ENCODE results near the gene DTHD1. TPM values are rescaled to one million over a fixed set of nuclear protein-coding genes. Genes with fewer than 3 reads are reported as not detected.

Gene DTHD1
- total and polyA plus RNA-seq, 2 of the 8 experiments (the other 6 are each of a cell fraction or from before 2014, with no cell fraction given) = not detected

- H4K20me1 ChIP-seq (replicated peaks in 1 of 2; ENCODE audit: control insufficient read depth in 1 of 2, insufficient read depth in 2 of 2, low read length in 2 of 2) = no peaks in the 10 kb centered on the region
- no peak overlapping the region for H2BK12ac ChIP-seq (ENCODE audit: low read depth, low read length)
- H2BK120ac ChIP-seq (replicated peaks; ENCODE audit: low read depth, low read length) = no peak overlapping the region
- H3K79me2 ChIP-seq (ENCODE audit: control insufficient read depth in 1 of 2, insufficient read depth in 2 of 2, low read length in 2 of 2) = no peaks in the 10 kb centered on the region
- H3K56ac ChIP-seq (replicated peaks; ENCODE audit: insufficient read length, low read depth, low read length) = no peak overlapping the region
- no peaks in the 10 kb centered on the region for H3K36me3 ChIP-seq (ENCODE audit: control insufficient read depth in 2 of 4, insufficient read depth in 4 of 4, low read length in 3 of 4)
- H2BK20ac ChIP-seq (ENCODE audit: low read length) = no peak overlapping the region
- H4K91ac ChIP-seq (replicated peaks; ENCODE audit: insufficient read length, low read length) = no peak overlapping the region
- H2AFZ ChIP-seq (ENCODE audit: low read length) = no peak overlapping the region
- ChIA-PET CTCF (ENCODE audit: partially characterized antibody) (interaction anchor here (0.9 to 1.3 kb wide), 2 partner anchors 36 to 114 kb away, joined by 3 to 4 read pairs; no protein-coding TSS in a partner anchor), POLR2A (ENCODE audit: partially characterized antibody) (no interaction called here)
- no peaks in the 10 kb centered on the region for H3K4me1 ChIP-seq (replicated peaks in 1 of 4; ENCODE audit: control insufficient read depth in 3 of 4, insufficient read depth in 4 of 4, low read length in 3 of 4)
- H3K4ac ChIP-seq (replicated peaks; ENCODE audit: insufficient read length, low read depth, low read length) = no peak overlapping the region
- H2BK5ac ChIP-seq (ENCODE audit: low read depth, low read length) = no peak overlapping the region
- no peak overlapping the region for H3K14ac ChIP-seq (ENCODE audit: insufficient read length)
- FAIRE-seq (no peak), DNase-seq (ENCODE audit: low read depth in 1 of 2, low spot score in 2 of 2) (no peak)
- H3K4me3 ChIP-seq (ENCODE audit: extremely low read depth in 1 of 4, insufficient read depth in 2 of 4, low read depth in 3 of 4, low read length in 4 of 4) = no peak overlapping the region
- TF ChIP-seq MAX (IDR thresholded peaks at IDR 0.05) (no peak), E2F6 (IDR thresholded peaks at IDR 0.05) (no peak), SP2 (IDR thresholded peaks at IDR 0.05; ENCODE audit: low read length) (no peak)
- no peak overlapping the region for H4K5ac ChIP-seq (ENCODE audit: insufficient read length, low read depth, low read length)
- H3K23ac ChIP-seq (ENCODE audit: insufficient read length) = no peak overlapping the region
- no peak overlapping the region for H2AK5ac ChIP-seq (ENCODE audit: low read depth, low read length)
- H3K27ac ChIP-seq (ENCODE audit: low read depth, low read length) = no peak overlapping the region
- WGBS, 2 experiments (ENCODE audit: extremely low coverage in 1 of 2, insufficient coverage in 1 of 2, insufficient read length in 1 of 2, insufficient replicate concordance in 2 of 2, low coverage in 1 of 2, low lambda C conversion rate in 2 of 2, missing lambda C conversion rate in 1 of 2) = 88% methylated on average over 6 of the region's 6 CpGs; no CpG with 5 or more reads in 1 of the 2 experiments
- H3K9me3 ChIP-seq (ENCODE audit: insufficient read depth in 2 of 2, low read depth in 1 of 2, low read length in 1 of 2) = no peaks in the 10 kb centered on the region
- no peak overlapping the region for H3K4me2 ChIP-seq (ENCODE audit: insufficient read depth in 1 of 2, low read depth in 2 of 2, low read length in 2 of 2)
- no peaks in the 10 kb centered on the region for H3K79me1 ChIP-seq (ENCODE audit: low read depth, low read length)
- H3K18ac ChIP-seq (ENCODE audit: extremely low read depth, low read length) = no peak overlapping the region
- H3K9ac ChIP-seq (replicated peaks in 1 of 4; ENCODE audit: extremely low read depth in 1 of 4, low read depth in 3 of 4, low read length in 3 of 4) = no peak overlapping the region
- no peaks in the 10 kb centered on the region for H3K27me3 ChIP-seq (replicated peaks in 1 of 4; ENCODE audit: control insufficient read depth in 3 of 4, extremely low read depth in 1 of 4, insufficient read depth in 3 of 4, low read length in 3 of 4)
- no peaks in the 10 kb centered on the region for H3K23me2 ChIP-seq (ENCODE audit: low read depth, low read length)
- H4K8ac ChIP-seq (ENCODE audit: extremely low read depth, insufficient read depth, low read length) = no peak overlapping the region
- H2BK15ac ChIP-seq (ENCODE audit: low read length) = no peak overlapping the region
Observed at GRCh38 chr4:36285784-36286480, 4.5 kb downstream of the DTHD1 start.
